Stimulated activated CD4-positive, alpha-beta T cell treated with anti-CD3 and anti-CD28 coated beads, Interleukin-2, amount 100 ng/mL, for 48 hours (primary cell): Measurements from ENCODE around the gene PITPNM3.

Experiments
- DNase-seq, 2 donors: peaks; one replicate each; pipeline ENCODE4 v3.0.0-alpha.2; 2020

The PITPNM3 gene

GRCh38 chr17:6435968-6436367 lies 120.4 kb downstream of the PITPNM3 start:
- peak; percentile 54 for DNase-seq

DNA sequence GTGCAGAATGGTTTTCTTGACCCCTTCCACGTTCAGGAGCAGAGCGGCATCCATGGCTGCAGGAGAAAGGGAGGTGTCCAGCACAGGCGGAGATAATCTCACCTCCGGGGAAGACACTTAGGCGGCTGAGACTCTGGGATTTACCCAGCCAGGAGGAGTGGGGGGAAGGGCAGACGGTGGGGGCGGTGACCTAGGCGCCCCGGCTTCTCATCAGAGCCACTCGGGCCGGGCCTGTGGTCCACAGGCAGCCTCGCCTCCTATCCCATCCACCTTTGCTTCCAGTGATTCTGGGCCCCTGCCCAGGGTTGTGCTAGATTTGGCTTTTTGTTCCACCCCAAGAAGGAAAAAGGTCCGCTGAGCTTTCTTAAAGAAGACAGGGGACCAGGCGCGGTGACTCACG lies 121.3 kb downstream of the PITPNM3 start, which contains the start of gene AIPL1:
AIPL1 (minus strand) TSS at position 71 of the 400 bp plus-strand sequence; CDS start at position 54, 17 bp downstream.
- DNase-seq: no peak

- DNase-seq: no peak
Measured at GRCh38 chr17:6430769-6431168, 125.6 kb downstream of the PITPNM3 start.

GRCh38 chr17:6429266-6429665 lies 127.1 kb downstream of the PITPNM3 start:
- DNase-seq: no peak

GRCh38 chr17:6428207-6428965 lies 128.0 kb downstream of the PITPNM3 start:
- DNase-seq: no peak

DNA sequence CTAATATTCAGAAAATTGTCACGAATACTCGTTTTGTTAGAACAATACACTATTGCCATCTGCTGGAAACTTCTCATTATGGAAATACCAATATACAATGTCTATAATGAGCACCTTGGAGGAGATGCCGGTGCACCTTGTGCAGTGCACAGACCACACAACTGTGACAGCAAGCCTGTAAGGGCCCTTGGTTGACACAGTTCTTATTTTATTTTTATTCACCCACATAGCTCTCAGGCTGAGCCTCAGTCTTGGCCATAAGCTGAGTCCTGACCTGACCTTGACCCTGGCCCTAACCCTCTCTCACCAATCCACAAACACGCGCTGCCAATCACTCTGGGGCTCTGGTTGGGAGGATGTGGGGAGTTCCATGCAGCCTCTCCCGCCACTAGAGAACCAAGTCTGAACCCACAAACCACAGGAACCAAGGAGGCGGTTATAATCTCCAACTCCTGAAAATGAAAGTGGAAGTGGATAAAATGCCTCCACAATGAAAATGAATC lies 129.0 kb downstream of the PITPNM3 start:
- DNase-seq: peak; percentile 34 to 50

DNA sequence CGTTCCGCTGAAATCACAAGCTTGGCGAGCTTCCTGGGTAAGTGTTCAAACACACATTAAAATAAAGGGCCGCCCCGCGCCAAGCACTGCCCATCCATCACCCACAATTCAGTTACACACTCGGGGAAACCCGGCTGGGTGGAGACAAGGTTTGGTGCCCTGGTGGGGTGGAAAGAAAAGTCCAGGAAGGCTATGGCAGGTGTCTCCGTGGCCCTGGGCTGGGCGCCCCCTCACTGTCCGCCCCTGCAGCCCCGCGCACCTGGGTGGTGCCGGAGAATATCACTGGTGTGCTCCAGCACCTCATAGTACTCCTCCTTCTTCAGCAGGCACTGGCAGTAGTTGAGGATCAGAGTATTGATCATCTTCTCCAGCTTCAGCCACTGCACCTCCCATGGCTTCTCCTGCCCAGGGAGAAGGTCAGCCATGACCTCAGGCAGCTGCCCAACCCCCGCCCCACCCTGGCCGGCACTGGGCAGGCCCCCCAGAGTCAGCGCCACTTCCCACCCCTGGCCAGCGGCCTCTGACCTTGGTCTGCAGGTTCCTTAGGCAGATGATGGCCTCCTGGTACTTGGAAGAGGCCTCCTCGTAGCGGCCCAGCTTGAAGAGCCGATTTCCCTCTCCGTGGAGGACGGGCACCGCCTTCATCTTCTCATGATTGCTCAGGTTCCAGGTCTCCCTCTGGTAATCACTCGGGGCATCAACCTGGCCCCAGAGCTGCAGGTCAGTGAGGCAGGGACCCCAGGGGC lies 129.8 kb downstream of the PITPNM3 start:
- no peak for DNase-seq

DNA sequence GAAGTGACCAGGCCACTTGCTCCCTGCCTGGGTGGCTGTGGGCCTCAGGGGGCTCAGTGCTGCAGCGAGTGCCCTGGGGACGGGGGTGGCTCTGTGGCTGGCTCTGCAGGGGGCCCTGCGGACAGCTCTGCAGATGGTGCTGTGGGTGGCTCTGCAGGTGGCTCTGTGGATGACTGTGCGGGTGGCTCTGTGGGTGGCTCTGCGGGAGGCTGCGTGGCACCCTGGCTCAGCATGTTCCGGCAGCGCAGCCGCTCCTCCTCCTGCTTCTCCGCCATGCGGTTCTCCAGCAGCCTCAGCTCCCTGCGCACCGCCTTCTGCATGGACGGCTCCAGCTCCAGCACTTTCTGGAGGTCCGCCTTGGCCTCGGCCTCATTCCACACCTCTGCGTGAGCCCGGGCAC lies 130.9 kb downstream of the PITPNM3 start:
- DNase-seq: no peak

DNA sequence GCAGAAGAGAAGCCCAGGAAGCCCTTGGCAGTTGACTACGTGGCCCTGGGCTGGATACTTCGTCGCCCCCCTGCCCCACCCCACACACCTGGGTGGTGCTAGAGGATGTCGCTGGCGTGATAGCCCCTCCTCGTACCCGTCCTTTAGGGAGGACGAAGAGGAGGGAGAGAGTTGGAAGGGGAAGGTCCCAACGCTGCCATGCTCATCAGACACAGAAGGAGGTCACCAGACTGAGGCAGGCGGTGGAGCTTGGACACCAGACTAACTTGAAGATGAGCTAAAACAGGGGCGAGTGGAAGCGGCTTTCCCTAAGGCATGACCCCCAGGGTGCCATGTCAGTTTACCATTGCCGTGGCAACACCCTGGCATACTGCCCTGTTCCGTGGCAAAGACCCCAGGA lies 132.4 kb downstream of the PITPNM3 start:
- DNase-seq: no peak

GRCh38 chr17:6422654-6423241 lies 133.6 kb downstream of the PITPNM3 start:
- no peak for DNase-seq

DNA sequence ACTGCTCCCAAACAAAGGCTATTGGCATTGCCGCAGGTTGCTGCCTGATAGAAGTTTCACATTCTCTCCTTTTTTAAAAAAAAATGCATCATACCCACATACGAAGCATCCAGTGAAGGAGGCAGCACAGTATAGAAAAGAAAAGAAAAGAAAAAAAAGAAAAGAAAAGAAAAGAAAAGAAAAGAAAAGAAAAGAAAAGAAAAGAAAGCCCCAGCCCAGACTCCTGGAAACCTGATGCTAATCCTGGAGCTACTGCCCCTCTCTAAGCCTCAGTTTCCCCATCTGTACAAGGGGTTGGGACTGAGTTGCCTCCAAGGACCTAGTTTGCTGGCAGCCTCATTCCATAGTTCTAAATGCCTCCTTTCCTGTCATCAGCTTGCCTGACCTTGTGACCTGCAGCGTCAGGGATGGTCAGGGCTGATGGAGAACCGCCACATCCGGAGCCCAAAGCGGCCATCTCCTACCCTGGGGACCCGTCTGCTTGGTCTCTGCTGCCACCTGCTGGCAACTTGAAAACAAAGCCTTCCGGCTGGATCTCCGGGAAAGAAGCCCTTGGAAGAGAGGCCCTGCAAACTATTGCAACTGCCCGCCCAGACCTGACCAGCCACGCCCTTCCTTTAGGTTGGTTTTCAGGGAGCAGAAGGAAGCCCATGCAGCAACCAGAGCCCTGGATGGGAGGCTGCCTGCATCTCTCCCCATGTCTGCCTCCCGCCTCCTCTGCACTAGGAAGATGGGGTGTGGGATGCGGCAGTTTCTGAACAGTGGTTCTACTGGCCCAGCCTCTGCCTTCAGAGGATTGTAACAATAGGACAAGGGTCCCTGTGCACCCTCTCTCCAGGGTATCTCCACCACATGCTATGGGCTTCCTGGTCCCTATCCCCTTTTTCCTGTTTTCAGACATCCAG lies 134.4 kb downstream of the PITPNM3 start:
- DNase-seq: peak; percentile 74 to 77

GRCh38 chr17:6420173-6420641 lies 136.1 kb downstream of the PITPNM3 start:
- DNase-seq: peak in 1 of 2 donors; percentile 16

DNA sequence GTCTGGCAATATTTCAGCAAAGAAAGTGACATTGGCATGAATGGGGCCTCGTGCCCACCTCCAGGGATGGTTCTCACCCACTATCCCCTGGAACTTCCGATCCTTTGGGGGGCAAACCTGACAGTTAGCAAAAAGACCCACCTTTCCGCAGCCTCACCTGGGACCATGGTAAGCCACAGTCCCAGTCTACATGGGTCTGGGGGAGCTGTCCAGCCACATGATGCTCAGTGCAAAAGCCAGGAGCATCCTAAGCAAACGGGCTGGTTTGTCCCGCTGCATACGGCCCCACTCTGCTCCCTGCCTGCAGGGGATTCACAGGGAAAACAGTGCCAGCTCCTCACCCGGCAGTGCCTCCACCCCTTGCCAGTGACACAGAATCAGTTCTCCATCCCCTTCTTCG lies 140.7 kb downstream of the PITPNM3 start:
- no peak for DNase-seq

GRCh38 chr17:6413065-6413464 lies 143.3 kb downstream of the PITPNM3 start:
- no peak for DNase-seq

GRCh38 chr17:6408735-6409134 lies 147.6 kb downstream of the PITPNM3 start:
- DNase-seq: no peak

GRCh38 chr17:6408276-6408675 lies 148.1 kb downstream of the PITPNM3 start:
- no peak for DNase-seq

DNA sequence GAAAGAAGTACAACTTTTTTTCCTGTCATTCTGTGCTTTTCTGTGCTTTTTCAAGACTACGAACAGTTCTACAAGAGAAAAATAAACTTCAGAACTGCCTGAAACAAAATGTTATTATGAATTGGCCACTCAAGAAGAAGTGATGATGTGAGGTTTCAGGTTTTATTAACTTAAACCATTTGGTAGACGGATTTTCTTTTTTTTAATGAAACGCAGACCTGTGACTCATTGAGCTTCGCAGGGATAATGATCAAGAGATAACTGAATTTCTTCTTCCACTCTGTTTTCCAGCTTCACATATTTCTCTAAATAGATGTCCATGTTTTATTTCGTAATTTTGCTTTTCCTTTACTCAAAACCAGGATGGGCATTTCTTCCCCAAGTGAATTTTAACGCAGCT lies 154.1 kb downstream of the PITPNM3 start:
- DNase-seq: no peak
